Endothelial cell of umbilical vein (primary cell): ENCODE measurements around the gene CTBP2. TPM values are rescaled to one million over a fixed set of nuclear protein-coding genes. Genes with fewer than 3 reads are reported as not detected.

Experiments used
- BruUV-seq: library from RNA; stranded (reverse); fragments of 400-500 nt; replicated peaks from 2 replicates; lab custom pipeline; 2021; lab: Mats Ljungman, UMichigan
- CTCF ChIA-PET: fragments of 300-600, 350-600 bp; sonication (Branson Sonifier 250); formaldehyde crosslinking; loops from one replicate; lab custom pipeline; 2021; ENCODE audit warnings: antibody characterized with exemption, inconsistent platforms; lab: Charles Lee
- POLR2A ChIA-PET: fragments of 300-600, 350-600 bp; sonication (Branson Sonifier 250); formaldehyde crosslinking; loops from one replicate; lab custom pipeline; 2021; ENCODE audit warnings: antibody characterized with exemption, inconsistent platforms; lab: Charles Lee
- DNase-seq: peaks from one replicate; pipeline ENCODE4 v3.0.0-alpha.2; 2011; ENCODE audit warnings: low read depth, low spot score
- FAIRE-seq: peaks from 2 replicates; lab custom pipeline; 2011; peaks lifted over from hg19 to GRCh38; lab: Jason Lieb, UNC
- H2AFZ ChIP-seq: 2 replicates; pipeline ENCODE4 v1.6.0; 2012; ENCODE audit warnings: low read depth, low read length, control low read depth, inconsistent platforms
- H3K27ac ChIP-seq: 2 replicates; pipeline ENCODE4 v1.5.1; 2011; ENCODE audit warnings: low read depth, mild to moderate bottlenecking, control low read depth, low read length, moderate library complexity; ENCODE audit not compliant: insufficient read depth
- H3K27me3 ChIP-seq, 2 experiments: 2 replicates each; pipeline versions ENCODE4 v1.6.0 to v1.6.1; 2011; ENCODE audit warnings: low read length in 2 of 2, mixed read lengths in 1 of 2; ENCODE audit not compliant: control insufficient read depth in 2 of 2, insufficient read depth in 2 of 2
- H3K36me3 ChIP-seq, 2 experiments: 2 replicates in 1 of 2; 3 replicates in 1 of 2; pipeline ENCODE4 v1.5.1; 2011; ENCODE audit warnings: low read length in 2 of 2, mild to moderate bottlenecking in 1 of 2, moderate library complexity in 1 of 2; ENCODE audit not compliant: control insufficient read depth in 2 of 2, insufficient read depth in 2 of 2; ENCODE audit errors: extremely low read depth in 1 of 2
- H3K4me1 ChIP-seq: 3 replicates; pipeline ENCODE4 v1.5.1; 2011; ENCODE audit warnings: mild to moderate bottlenecking, low read length; ENCODE audit not compliant: control insufficient read depth, insufficient read depth; ENCODE audit errors: extremely low read depth
- H3K4me2 ChIP-seq: 2 replicates; pipeline ENCODE4 v1.6.1; 2011; ENCODE audit warnings: low read length, control low read depth, mixed read lengths; ENCODE audit not compliant: insufficient read depth
- H3K4me3 ChIP-seq, 3 experiments: fragments of 200-600 bp in 1 of 3; sonication (generic), shearing (Covaris generic) in 1 of 3; replicated peaks in 1 of 3; 2 replicates each; pipeline ENCODE4 v1.5.1; 2011 to 2016; ENCODE audit warnings: control low read depth in 3 of 3, low read length in 3 of 3, mild to moderate bottlenecking in 2 of 3, inconsistent platforms in 1 of 3, low read depth in 1 of 3, moderate library complexity in 1 of 3; ENCODE audit not compliant: insufficient read depth in 1 of 3
- H3K79me2 ChIP-seq: 2 replicates; pipeline ENCODE4 v1.6.0; 2012; ENCODE audit warnings: low read length, inconsistent platforms; ENCODE audit not compliant: control insufficient read depth, insufficient read depth
- H3K9ac ChIP-seq: replicated peaks from 2 replicates; pipeline ENCODE3; 2011; ENCODE audit warnings: low read length, control low read depth; ENCODE audit not compliant: insufficient read depth; ENCODE audit errors: extremely low read depth
- H3K9me1 ChIP-seq: replicated peaks from 3 replicates; pipeline ENCODE4 v1.6.0; 2011; ENCODE audit warnings: mild to moderate bottlenecking, low read length; ENCODE audit not compliant: control insufficient read depth, insufficient read depth; ENCODE audit errors: extremely low read depth
- H3K9me3 ChIP-seq: replicated peaks from 2 replicates; pipeline ENCODE4 v1.5.1; 2012; ENCODE audit warnings: low read length, inconsistent platforms; ENCODE audit not compliant: control insufficient read depth, insufficient read depth
- H4K20me1 ChIP-seq: replicated peaks from 2 replicates; pipeline ENCODE3; 2011; ENCODE audit warnings: mild to moderate bottlenecking, low read length; ENCODE audit not compliant: control insufficient read depth, insufficient read depth; ENCODE audit errors: extremely low read depth
- CTCF ChIP-seq, 2 donors: IDR thresholded peaks; 1 replicate in 1 of 2; 2 replicates in 1 of 2; pipeline ENCODE4 v1.5.1; 2011; ENCODE audit warnings: low read length in 2 of 2, mild to moderate bottlenecking in 2 of 2, moderate library complexity in 2 of 2, control low read depth in 1 of 2, inconsistent platforms in 1 of 2, low read depth in 1 of 2; ENCODE audit not compliant: insufficient read depth in 1 of 2; ENCODE audit errors: extremely low read depth in 1 of 2
- EZH2 ChIP-seq: IDR thresholded peaks from 2 replicates; pipeline ENCODE4 v1.6.1; 2012; ENCODE audit warnings: borderline replicate concordance, low read depth, mild to moderate bottlenecking, moderate library complexity, low read length, inconsistent platforms; ENCODE audit not compliant: severe bottlenecking
- FOS ChIP-seq: IDR thresholded peaks from 2 replicates; pipeline ENCODE4 v1.6.1; 2011; ENCODE audit warnings: mild to moderate bottlenecking, low read length, moderate library complexity, borderline replicate concordance; ENCODE audit not compliant: insufficient read depth
- GATA2 ChIP-seq: IDR thresholded peaks from 2 replicates; pipeline ENCODE4 v1.7.0; 2011; ENCODE audit warnings: low read depth, mild to moderate bottlenecking, moderate library complexity, mixed read lengths, low read length; ENCODE audit not compliant: insufficient read length, insufficient read depth
- JUN ChIP-seq: IDR thresholded peaks from 2 replicates; pipeline ENCODE4 v1.6.1; 2011; ENCODE audit warnings: borderline replicate concordance, low read depth; ENCODE audit not compliant: insufficient read length, insufficient read depth
- MYC ChIP-seq: IDR thresholded peaks from one replicate; pipeline ENCODE4 v1.6.1; 2011; ENCODE audit warnings: mild to moderate bottlenecking, low read depth, low read length
- POLR2A ChIP-seq: IDR thresholded peaks from 2 replicates; pipeline ENCODE4 v1.6.1; 2012; ENCODE audit warnings: low read depth, mild to moderate bottlenecking, control low read depth, low read length
- POLR2AphosphoS5 ChIP-seq: IDR thresholded peaks from 2 replicates; pipeline ENCODE4 v1.6.1; 2012; ENCODE audit warnings: low read depth, mild to moderate bottlenecking, control low read depth, low read length, moderate library complexity; ENCODE audit not compliant: insufficient read depth
- dilution Hi-C: fragments of 300-500 bp; cut with MboI; formaldehyde crosslinking; loops from one replicate; pipeline ENCODE4 v1.15.0; 2019; ENCODE audit warnings: low sequenced_read_pairs; ENCODE audit not compliant: extremely low pct_ligation_motif_present
- intact Hi-C: fragments of 100-400 bp; cut with micrococcal nuclease; formaldehyde crosslinking; loops from one replicate; pipeline ENCODE4 v1.10.0; 2022
- polyA plus RNA-seq, 4 experiments: library from polyadenylated mRNA; depleted of rRNA in 3 of 4; stranded (reverse) in 3 of 4; unstranded in 1 of 4; fragments of >200 nt; gene quantifications; 2 replicates each; pipeline versions ENCODE4 v1.2.1 to v1.2.3, GENCODE V29; 2011 to 2012; ENCODE audit warnings: missing spikeins in 1 of 4
- total RNA-seq: library from RNA; stranded (reverse); gene quantifications from 2 replicates; pipeline ENCODE4 v1.2.3, GENCODE V29; 2021
- TF ChIP-seq, protein P1 (sequence below): IDR thresholded peaks from 2 replicates; pipeline ENCODE4 v1.6.1; 2011; ENCODE audit not compliant: insufficient read depth, insufficient read length

CTBP2 gene
- total and polyA plus RNA-seq, 2 donors (not counting 3 experiments of a cell fraction or from before 2014, with no cell fraction given): 118 to 128 TPM

DNA sequence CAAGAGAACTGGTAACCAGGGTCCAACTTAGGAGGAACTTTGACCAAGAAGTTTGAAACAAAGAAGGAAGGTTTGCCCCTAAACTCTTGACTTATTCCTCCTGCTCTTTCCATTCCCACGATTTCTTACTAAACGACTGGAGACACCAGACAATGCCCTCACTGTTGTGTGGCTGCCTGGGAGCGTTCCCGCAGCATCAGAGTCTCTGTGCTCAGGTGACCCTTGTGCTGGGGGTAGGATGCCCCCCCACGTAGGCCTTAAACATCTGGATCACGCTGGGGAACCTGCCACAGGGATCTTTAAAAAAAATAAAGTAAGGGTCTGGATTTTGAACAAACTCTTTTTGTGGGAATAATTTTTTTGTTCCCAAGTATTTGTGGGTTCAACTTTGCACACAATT is 30.1 kb upstream of the CTBP2 start:
- no peak for DNase-seq
- Histone ChIP-seq H3K27me3 (peaks cover 0 to 3% of the 10 kb centered on the region in 2 experiments), H3K4me1 (no peaks in the 10 kb centered on the region), H3K4me3 (no peak overlapping the region), H3K9ac (no peak overlapping the region), H3K4me2 (no peak overlapping the region), H3K79me2 (no peaks in the 10 kb centered on the region), H2AFZ (no peak overlapping the region), H3K27ac (no peak overlapping the region), H4K20me1 (no peaks in the 10 kb centered on the region), H3K36me3 (no peaks in the 10 kb centered on the region), H3K9me1 (no peaks in the 10 kb centered on the region), H3K9me3 (no peaks in the 10 kb centered on the region)
- no peak for TF ChIP-seq POLR2AphosphoS5
- dilution Hi-C loops (no loop called here), intact Hi-C loops (no loop called here)
- FAIRE-seq: no peak
- CTCF ChIA-PET: no interaction called here
- POLR2A ChIA-PET: no interaction called here
- no TSS peak for BruUV-seq

DNA sequence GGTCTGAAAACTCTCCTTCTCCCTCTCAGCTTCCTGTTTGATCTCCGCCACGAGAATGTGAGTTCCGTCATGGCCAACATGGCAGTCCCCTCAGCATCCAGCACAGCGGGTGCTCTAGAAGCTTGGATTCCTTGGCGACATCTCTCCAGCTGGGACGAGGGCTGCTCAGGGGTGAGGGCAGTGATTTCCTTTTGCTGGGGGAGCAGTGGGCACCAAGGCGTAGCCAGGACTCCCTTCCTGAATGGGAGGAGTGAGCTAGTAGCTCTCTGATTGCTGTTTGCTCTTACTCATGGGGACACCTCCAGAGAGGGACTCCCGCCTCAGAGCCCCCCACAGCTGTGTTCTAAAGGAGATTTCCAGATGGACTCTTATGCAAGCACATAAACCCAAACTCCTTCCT is 28.8 kb upstream of the CTBP2 start:
- BruUV-seq: no TSS peak
- Histone ChIP-seq H3K27me3 (peaks cover 0 to 4% of the 10 kb centered on the region in 2 experiments), H3K4me1 (no peaks in the 10 kb centered on the region), H3K9me1 (no peaks in the 10 kb centered on the region), H3K36me3 (no peaks in the 10 kb centered on the region), H4K20me1 (no peaks in the 10 kb centered on the region), H3K4me3 (no peak overlapping the region), H3K4me2 (no peak overlapping the region), H3K79me2 (no peaks in the 10 kb centered on the region), H2AFZ (no peak overlapping the region), H3K9ac (no peak overlapping the region), H3K9me3 (no peaks in the 10 kb centered on the region), H3K27ac (no peak overlapping the region)
- intact Hi-C loops: no loop called here
- ChIA-PET CTCF (no interaction called here), POLR2A (no interaction called here)
- FAIRE-seq (no peak), DNase-seq (no peak)
- TF ChIP-seq CTCF (IDR thresholded peaks at IDR 0.05; ENCODE audit: extremely low read depth in 1 of 2, insufficient read depth in 1 of 2, low read depth in 1 of 2, low read length in 2 of 2) (no peak), FOS (no peak), MYC (no peak), JUN (no peak), POLR2A (no peak), EZH2 (no peak), POLR2AphosphoS5 (no peak), GATA2 (no peak)
- TF ChIP-seq, protein P1, sequence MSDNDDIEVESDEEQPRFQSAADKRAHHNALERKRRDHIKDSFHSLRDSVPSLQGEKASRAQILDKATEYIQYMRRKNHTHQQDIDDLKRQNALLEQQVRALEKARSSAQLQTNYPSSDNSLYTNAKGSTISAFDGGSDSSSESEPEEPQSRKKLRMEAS: no peak
- dilution Hi-C loops: no loop called here
